Astrocyte of the spinal cord (primary cell): ENCODE data around the gene ZNF407.

Experiments
- DNase-seq: peaks from one replicate; pipeline ENCODE4 v3.0.0; 2011; ENCODE audit warnings: low read depth, low spot score
- H3K4me3 ChIP-seq: 2 replicates; pipeline ENCODE4 v1.5.1; 2011; ENCODE audit warnings: low read depth, mild to moderate bottlenecking, low read length, moderate library complexity
- in situ Hi-C: cut with HindIII; loops from 2 replicates; pipeline ENCODE4 v1.10.0; 2017; ENCODE audit warnings: low sequenced_read_pairs
- TF ChIP-seq, protein P1 (sequence below): IDR thresholded peaks from 2 replicates; pipeline ENCODE4 v1.5.1; 2012; ENCODE audit warnings: low read depth, mild to moderate bottlenecking, low read length, inconsistent platforms

Gene ZNF407

DNA sequence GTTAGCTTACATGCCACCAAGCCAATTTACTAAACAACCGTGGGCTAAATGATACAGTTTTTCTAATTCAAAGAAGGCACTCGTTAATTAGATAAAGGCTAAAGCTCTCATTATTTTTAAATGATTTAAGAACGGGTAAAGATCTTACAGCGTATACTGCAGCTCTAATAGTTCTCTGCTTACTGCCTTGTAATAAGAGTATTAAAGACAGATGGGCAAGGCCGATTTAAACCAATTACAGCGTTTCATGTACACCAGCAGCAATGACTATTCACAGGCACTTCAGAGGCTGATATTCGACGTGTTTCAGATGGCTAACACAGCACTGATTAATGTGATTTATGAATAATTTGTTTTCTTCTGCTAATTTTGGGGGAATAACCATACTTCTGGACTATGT, 259.3 kb downstream of the ZNF407 start:
- H3K4me3 ChIP-seq = no peak overlapping the region
- TF ChIP-seq, protein P1, sequence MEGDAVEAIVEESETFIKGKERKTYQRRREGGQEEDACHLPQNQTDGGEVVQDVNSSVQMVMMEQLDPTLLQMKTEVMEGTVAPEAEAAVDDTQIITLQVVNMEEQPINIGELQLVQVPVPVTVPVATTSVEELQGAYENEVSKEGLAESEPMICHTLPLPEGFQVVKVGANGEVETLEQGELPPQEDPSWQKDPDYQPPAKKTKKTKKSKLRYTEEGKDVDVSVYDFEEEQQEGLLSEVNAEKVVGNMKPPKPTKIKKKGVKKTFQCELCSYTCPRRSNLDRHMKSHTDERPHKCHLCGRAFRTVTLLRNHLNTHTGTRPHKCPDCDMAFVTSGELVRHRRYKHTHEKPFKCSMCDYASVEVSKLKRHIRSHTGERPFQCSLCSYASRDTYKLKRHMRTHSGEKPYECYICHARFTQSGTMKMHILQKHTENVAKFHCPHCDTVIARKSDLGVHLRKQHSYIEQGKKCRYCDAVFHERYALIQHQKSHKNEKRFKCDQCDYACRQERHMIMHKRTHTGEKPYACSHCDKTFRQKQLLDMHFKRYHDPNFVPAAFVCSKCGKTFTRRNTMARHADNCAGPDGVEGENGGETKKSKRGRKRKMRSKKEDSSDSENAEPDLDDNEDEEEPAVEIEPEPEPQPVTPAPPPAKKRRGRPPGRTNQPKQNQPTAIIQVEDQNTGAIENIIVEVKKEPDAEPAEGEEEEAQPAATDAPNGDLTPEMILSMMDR = no peak
- in situ Hi-C loops = no loop called here
- no peak for DNase-seq

DNA sequence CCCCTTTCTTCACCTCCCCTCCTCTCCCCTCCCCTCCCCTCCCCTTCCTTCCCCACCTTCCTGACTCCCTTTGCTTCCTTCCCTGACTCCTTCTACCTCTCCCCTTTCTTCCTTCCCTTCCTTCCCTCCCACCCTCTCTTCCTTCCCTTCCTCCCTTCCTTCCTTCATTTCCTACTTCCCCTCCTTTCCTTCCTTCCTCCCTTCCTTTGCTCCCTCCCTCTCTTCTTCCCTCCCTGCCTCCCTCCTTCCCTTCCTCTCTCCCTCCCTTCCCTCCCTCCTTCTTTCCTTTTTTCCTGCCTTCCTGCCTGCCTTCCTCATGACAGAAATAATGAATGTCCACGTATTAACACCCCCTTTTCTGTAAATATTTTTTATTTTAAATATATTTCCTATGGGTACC, 260.2 kb downstream of the ZNF407 start:
- TF ChIP-seq, protein P1 = no peak
- no peak overlapping the region for H3K4me3 ChIP-seq
- no peak for DNase-seq
- in situ Hi-C loops = no loop called here

DNA sequence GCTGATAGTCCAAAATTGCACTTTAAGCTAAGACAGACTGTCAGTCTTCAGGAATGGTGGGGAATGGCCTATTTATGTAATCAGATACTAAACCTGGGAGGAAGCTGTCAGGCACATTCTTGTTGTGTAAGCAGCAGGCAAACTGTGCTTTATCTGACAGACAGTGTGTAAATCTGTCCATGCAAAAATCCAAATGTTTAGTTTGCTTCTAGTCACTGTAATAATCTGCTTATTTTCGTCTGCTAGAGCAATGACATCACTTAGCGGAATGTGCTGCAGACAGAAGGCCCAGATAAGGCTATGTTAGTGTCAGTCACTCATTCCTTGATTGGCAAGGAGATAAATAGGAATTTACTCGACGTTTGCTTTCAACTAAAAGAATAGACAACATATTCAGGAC, 263.5 kb downstream of the ZNF407 start:
- in situ Hi-C loops = no loop called here
- TF ChIP-seq, protein P1 = no peak
- DNase-seq = no peak
- H3K4me3 ChIP-seq = no peak overlapping the region

DNA sequence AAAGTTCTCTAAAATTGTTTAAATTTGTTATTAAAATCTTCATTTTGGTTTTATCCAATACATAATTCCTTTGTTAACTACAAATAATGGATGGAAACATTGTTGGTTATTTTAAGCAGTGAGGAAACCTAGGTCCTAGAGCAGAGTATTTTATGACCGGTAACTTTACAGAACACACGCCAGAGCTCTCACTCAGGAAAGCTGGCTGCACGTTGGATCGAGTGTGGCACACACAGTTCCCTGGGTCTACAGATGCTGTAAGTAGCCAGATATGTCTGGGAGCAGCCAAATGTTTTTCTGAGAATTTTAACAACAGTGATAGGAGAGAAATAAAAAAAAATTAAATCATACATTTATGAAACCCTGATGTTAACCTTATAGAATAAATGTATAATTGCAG, 264.4 kb downstream of the ZNF407 start:
- no peak for DNase-seq
- in situ Hi-C loops = no loop called here
- TF ChIP-seq, protein P1 = no peak
- H3K4me3 ChIP-seq = no peak overlapping the region

DNA sequence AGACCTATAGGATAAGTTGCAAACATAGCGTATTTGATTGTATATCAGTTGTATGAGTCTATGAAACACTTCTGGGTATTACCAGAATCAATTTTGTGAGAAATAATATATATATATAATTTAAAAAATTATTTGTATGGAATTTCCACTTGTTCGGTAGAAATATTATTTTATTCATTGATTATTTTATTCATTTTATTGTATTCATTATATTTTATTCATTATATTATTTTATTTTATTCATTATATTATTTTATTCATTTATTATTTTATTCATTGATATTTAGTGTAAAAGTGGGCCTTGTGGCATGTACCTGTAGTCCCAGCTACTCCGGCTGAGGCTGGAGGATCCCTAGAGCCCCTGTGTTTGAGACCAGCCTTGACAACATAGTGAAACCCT, 268.9 kb downstream of the ZNF407 start:
- TF ChIP-seq, protein P1 = no peak
- H3K4me3 ChIP-seq = no peak overlapping the region
- in situ Hi-C loops = no loop called here
- DNase-seq = no peak

DNA sequence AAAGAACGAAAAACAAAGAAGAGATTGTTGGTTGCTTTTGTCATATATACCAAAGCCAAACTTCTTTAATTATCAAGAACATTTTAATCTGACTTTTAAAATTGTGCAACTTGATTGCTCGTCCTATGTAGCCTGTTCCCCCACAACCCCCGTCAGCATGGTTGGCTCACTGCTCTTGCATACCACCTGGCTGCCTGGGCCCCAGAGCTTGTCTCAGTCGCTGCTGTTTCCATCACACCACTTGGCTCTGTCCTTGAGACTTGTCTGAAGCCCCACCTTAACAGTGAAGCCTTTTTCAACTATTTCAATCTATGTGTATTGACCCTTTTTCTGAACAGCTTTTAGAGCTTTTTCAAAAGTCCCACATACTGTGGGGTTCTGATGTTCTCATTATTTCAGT, 270.8 kb downstream of the ZNF407 start:
- TF ChIP-seq, protein P1 = no peak
- in situ Hi-C loops = no loop called here
- no peak overlapping the region for H3K4me3 ChIP-seq
- no peak for DNase-seq
